Measurements from ENCODE around the gene INTS3.

Gene INTS3

GRCh38 chr1:153678519-153679336 is 49.1 kb upstream of the INTS3 start, which contains the start of gene NPR1 (continued):
- TF ChIP-seq ZSCAN18 (tag by site-specific recombination; IDR thresholded peaks at IDR 0.05): no peak
- peak; percentile 66; the same call in 1 of the 2 replicates for TF ChIP-seq MYNN (tag by site-specific recombination; IDR thresholded peaks at IDR 0.05; ENCODE audit: borderline replicate concordance)
- no peak for TF ChIP-seq ZBTB21 (tag by site-specific recombination; IDR thresholded peaks at IDR 0.05)
- peak; percentile 17; the same call in 1 of the 2 replicates for TF ChIP-seq ZSCAN30 (tag by site-specific recombination; IDR thresholded peaks at IDR 0.05)
- peak; percentile 65; the same call in 1 of the 2 replicates for TF ChIP-seq ZEB2 (tag by site-specific recombination; IDR thresholded peaks at IDR 0.05)
- TF ChIP-seq IKZF3 (tag by site-specific recombination; IDR thresholded peaks at IDR 0.05): peak; percentile 65
- TF ChIP-seq KLF17 (tag by site-specific recombination; IDR thresholded peaks at IDR 0.05): peak; percentile 87; the same call in 1 of the 2 replicates
- TF ChIP-seq ZNF366 (tag by site-specific recombination; conservative IDR thresholded peaks at IDR 0.05): peak; percentile 91
- 0 out of 2 replicates have a peak, but pooled peaks have one; percentile 45 for TF ChIP-seq KLF1 (tag by site-specific recombination; IDR thresholded peaks at IDR 0.05)
- TF ChIP-seq ZNF585B (tag by site-specific recombination; IDR thresholded peaks at IDR 0.05): 0 out of 2 replicates have a peak, but pooled peaks have one; percentile 15
- TF ChIP-seq ZBTB10 (tag by site-specific recombination; IDR thresholded peaks at IDR 0.05): peak; percentile 87
- no peak; the same call in none of the 2 replicates for TF ChIP-seq ZNF629 (tag by site-specific recombination; IDR thresholded peaks at IDR 0.05)
- no peak for TF ChIP-seq ZNF645 (tag by site-specific recombination; IDR thresholded peaks at IDR 0.05)
- TF ChIP-seq ZNF626 (tag by site-specific recombination; IDR thresholded peaks at IDR 0.05): no peak
- TF ChIP-seq ZNF211 (tag by site-specific recombination; IDR thresholded peaks at IDR 0.05; ENCODE audit: low read depth): no peak
- TF ChIP-seq OSR2 (tag by site-specific recombination; IDR thresholded peaks at IDR 0.05): peak; percentile 75
- peak; percentile 64; the same call in 1 of the 2 replicates for TF ChIP-seq ZNF501 (tag by site-specific recombination; IDR thresholded peaks at IDR 0.05)
- no peak for TF ChIP-seq ZNF843 (tag by site-specific recombination; IDR thresholded peaks at IDR 0.05)
- TF ChIP-seq ZNF596 (tag by site-specific recombination; IDR thresholded peaks at IDR 0.05): peak; percentile 83
- TF ChIP-seq ZNF10 (tag by site-specific recombination; IDR thresholded peaks at IDR 0.05): peak; percentile 61; the same call in 1 of the 2 replicates
- TF ChIP-seq ZNF16 (tag by site-specific recombination; IDR thresholded peaks at IDR 0.05; ENCODE audit: low read depth): no peak
- no peak for TF ChIP-seq ZNF518A (tag by site-specific recombination; conservative IDR thresholded peaks at IDR 0.05; ENCODE audit: low read depth)
- TF ChIP-seq SP2 (tag by site-specific recombination; IDR thresholded peaks at IDR 0.05): peak; percentile 52
- no peak for TF ChIP-seq AEBP2 (tag by site-specific recombination; IDR thresholded peaks at IDR 0.05; ENCODE audit: borderline replicate concordance)
- peak; percentile 79 for TF ChIP-seq PRDM1 (tag by site-specific recombination; IDR thresholded peaks at IDR 0.05)
- TF ChIP-seq KLF7 (tag by site-specific recombination; IDR thresholded peaks at IDR 0.05; ENCODE audit: borderline replicate concordance): peak; percentile 23; the same call in 1 of the 2 replicates
